ENCODE measurements around the gene ITPKB.

DNA sequence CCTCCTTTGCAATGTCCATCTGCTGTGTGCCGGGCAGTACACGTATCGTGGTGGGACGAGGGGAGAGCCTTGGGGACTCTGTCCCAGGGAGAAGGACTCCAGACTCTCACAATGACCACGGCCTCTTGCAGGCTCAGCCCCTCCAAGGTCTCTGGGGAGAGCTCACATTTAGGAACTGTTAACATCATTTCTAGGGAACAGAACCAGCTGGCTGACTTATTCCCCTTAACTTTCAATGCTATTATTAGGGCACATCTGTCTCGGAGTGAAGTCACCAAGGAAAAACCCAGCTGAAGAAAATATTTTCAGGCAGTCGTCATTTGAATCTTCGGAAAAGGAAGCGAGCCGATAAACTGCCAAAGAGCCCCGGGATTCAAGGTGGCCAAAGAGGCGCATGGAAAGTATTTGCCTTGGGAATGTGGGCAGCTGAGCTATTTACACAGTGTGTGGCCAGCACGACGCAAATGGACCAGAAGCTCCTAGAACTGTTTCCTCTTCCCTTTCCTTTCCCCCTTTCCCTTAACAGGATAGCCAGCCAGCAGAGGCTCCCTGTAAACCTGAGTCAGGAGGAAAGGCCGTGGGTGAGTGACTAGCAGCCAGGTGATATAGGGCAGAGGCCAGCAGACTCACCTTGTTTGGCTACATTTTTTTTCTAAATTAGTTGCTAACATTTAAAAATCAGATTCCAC lies 74.5 kb downstream of the ITPKB start:
- TF ChIP-seq POLR2A (IDR thresholded peaks at IDR 0.05; ENCODE audit: low read depth, low read length) (no peak), POLR2AphosphoS5 (IDR thresholded peaks at IDR 0.05; ENCODE audit: low read depth, low read length) (no peak)

Data from GM12891 (cell line).